Activated CD8-positive, alpha-beta T cell treated with anti-CD3 and anti-CD28 coated beads for 36 hours (primary cell): ENCODE results near the gene RPRD1B. TPM values are rescaled to one million over a fixed set of nuclear protein-coding genes. Genes with fewer than 3 reads are reported as not detected.

Source experiments
- ATAC-seq: fragments of 200-7000 bp; cut with Tn5 transposase; one replicate; pipeline ENCODE4 v1.10.0; 2021; ENCODE audit warnings: mild to moderate bottlenecking, moderate library complexity
- CTCF ChIA-PET: fragments of 350-600 bp; sonication (Branson Sonifier 250); formaldehyde crosslinking; loops from one replicate; lab custom pipeline; 2021; ENCODE audit warnings: antibody characterized with exemption; lab: Charles Lee
- POLR2A ChIA-PET: fragments of 350-600 bp; sonication (Branson Sonifier 250); formaldehyde crosslinking; loops from one replicate; lab custom pipeline; 2021; ENCODE audit warnings: antibody characterized with exemption; lab: Charles Lee
- DNase-seq: peaks from one replicate; pipeline ENCODE4 v3.0.0-alpha.2; 2020
- H3K27ac Mint-ChIP-seq: one replicate; pipeline ENCODE4 v1.8.0; 2021; ENCODE audit warnings: mild to moderate bottlenecking, mixed read lengths
- H3K27me3 Mint-ChIP-seq: one replicate; pipeline ENCODE4 v1.8.0; 2021; ENCODE audit warnings: mixed read lengths
- H3K36me3 Mint-ChIP-seq: one replicate; pipeline ENCODE4 v1.8.0; 2021; ENCODE audit warnings: low read depth, mixed read lengths
- H3K4me1 Mint-ChIP-seq: one replicate; pipeline ENCODE4 v1.8.0; 2021; ENCODE audit warnings: low read depth, mixed read lengths
- H3K4me3 Mint-ChIP-seq: one replicate; pipeline ENCODE4 v1.8.0; 2021; ENCODE audit warnings: mild to moderate bottlenecking, moderate library complexity, mixed read lengths
- H3K9me3 Mint-ChIP-seq: one replicate; pipeline ENCODE4 v1.8.0; 2021; ENCODE audit warnings: mixed read lengths
- intact Hi-C: fragments of 100-400 bp; cut with micrococcal nuclease; formaldehyde crosslinking; loops from one replicate; pipeline ENCODE4 v1.10.0; 2022
- total RNA-seq, 2 experiments: library from RNA; stranded (reverse); gene quantifications; one replicate each; pipeline ENCODE4 v1.2.3, GENCODE V29; 2021
- TF ChIP-seq, protein P1 (sequence below): fragments of 200-600 bp; IDR thresholded peaks from one replicate; pipeline ENCODE4 v1.8.0; 2022; ENCODE audit warnings: antibody characterized with exemption, mild to moderate bottlenecking

RPRD1B gene
- total RNA-seq, 2 experiments from 2014 or later: 29.1 to 29.3 TPM

DNA sequence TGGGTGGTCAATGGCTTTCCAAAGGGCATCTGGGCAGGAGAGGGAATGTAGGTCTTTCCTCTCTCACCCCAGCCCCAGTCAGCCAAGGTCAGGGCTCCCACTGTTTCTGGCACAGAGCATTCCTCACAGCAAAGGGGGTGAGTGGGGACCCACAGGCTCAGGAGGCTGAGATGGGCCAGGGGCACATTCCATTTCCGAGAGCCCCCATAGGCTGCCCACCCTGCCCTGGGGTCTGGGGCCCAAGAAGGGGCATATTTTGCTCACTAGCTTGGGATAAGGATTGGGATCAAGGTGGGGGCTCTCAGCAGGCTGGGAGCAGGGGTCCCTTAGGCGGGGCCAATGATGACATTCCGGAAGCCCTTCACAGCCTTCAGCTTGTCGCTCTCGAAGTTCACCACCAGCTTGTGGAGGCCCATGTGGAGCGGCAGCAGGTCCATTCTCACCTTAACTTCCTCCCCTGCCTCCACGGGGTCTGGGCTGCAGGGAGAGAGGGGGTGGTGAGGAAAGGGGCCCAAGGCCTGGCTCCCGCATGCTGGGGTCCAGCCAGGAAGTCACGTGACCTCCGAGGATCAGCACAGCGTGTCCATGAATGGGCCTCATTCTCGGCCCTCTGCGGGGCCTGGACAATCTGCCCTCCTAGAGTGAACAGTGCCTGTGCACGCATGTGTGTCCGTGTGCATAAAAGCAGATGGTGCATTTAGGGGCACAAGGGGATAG lies 96.5 kb downstream of the RPRD1B start:
- DNase-seq: no peak
- ChIA-PET POLR2A (no interaction called here), CTCF (interaction anchor here (1.0 to 1.3 kb wide), 2 partner anchors 57 to 316 kb away, joined by 3 read pairs; no protein-coding TSS in a partner anchor)
- Mint-ChIP-seq H3K27ac (no peak overlapping the region), H3K27me3 (no peaks in the 10 kb centered on the region), H3K9me3 (no peaks in the 10 kb centered on the region), H3K4me1 (peaks cover 7% of the 10 kb centered on the region), H3K4me3 (no peak overlapping the region), H3K36me3 (no peaks in the 10 kb centered on the region)
- TF ChIP-seq, protein P1, sequence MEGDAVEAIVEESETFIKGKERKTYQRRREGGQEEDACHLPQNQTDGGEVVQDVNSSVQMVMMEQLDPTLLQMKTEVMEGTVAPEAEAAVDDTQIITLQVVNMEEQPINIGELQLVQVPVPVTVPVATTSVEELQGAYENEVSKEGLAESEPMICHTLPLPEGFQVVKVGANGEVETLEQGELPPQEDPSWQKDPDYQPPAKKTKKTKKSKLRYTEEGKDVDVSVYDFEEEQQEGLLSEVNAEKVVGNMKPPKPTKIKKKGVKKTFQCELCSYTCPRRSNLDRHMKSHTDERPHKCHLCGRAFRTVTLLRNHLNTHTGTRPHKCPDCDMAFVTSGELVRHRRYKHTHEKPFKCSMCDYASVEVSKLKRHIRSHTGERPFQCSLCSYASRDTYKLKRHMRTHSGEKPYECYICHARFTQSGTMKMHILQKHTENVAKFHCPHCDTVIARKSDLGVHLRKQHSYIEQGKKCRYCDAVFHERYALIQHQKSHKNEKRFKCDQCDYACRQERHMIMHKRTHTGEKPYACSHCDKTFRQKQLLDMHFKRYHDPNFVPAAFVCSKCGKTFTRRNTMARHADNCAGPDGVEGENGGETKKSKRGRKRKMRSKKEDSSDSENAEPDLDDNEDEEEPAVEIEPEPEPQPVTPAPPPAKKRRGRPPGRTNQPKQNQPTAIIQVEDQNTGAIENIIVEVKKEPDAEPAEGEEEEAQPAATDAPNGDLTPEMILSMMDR: no peak
- no peak for ATAC-seq
- intact Hi-C loops: no loop called here

GRCh38 chr20:38130687-38131587 lies 97.4 kb downstream of the RPRD1B start:
- TF ChIP-seq, protein P1: no peak
- intact Hi-C loops: no loop called here
- Mint-ChIP-seq H3K4me3 (no peak overlapping the region), H3K9me3 (no peaks in the 10 kb centered on the region), H3K36me3 (no peaks in the 10 kb centered on the region), H3K27me3 (no peaks in the 10 kb centered on the region), H3K27ac (no peak overlapping the region), H3K4me1 (peaks cover 7% of the 10 kb centered on the region)
- no peak for DNase-seq
- POLR2A ChIA-PET: no interaction called here
- no peak for ATAC-seq
- CTCF ChIA-PET: interaction anchor here (1.3 kb wide), 1 partner anchor 58 kb away, joined by 3 read pairs; no protein-coding TSS in a partner anchor

DNA sequence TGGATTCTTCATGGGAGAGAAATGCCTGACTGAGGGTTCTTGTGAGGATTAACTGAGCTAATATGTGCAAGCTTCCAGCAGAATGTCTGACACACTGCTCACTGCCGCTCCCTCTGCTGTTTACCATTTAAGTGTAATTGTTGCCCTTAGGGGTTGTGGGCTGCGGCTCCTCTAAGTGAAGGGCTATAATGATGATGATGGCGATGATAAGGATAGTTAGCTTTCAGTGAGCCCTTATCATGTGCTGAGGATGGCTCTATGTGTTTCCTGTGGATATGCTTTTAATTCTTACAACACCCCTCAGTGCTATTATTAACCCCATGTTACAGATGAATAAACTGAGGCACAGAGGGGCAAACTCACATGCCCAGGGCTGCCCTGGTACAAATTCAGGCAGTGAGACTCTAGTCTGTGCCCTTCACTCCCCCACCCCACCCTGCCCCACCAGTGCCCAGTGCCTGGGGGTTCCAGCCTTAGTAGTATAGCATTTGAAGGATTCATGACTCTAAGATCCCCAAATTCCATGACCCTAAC lies 98.1 kb downstream of the RPRD1B start:
- no peaks in the 10 kb centered on the region for H3K9me3 Mint-ChIP-seq
- H3K4me3 Mint-ChIP-seq: no peak overlapping the region
- no peak overlapping the region for H3K27ac Mint-ChIP-seq
- peaks cover 7% of the 10 kb centered on the region for H3K4me1 Mint-ChIP-seq
- H3K27me3 Mint-ChIP-seq: no peaks in the 10 kb centered on the region
- ATAC-seq (no peak), DNase-seq (no peak)
- H3K36me3 Mint-ChIP-seq: no peaks in the 10 kb centered on the region
- POLR2A ChIA-PET: no interaction called here
- TF ChIP-seq, protein P1: no peak
- CTCF ChIA-PET: interaction anchor here (1.3 kb wide), 1 partner anchor 58 kb away, joined by 3 read pairs; no protein-coding TSS in a partner anchor
- intact Hi-C loops: no loop called here

- ChIA-PET CTCF (interaction anchor here (0.7 kb wide), 1 partner anchor 59 kb away, joined by 3 read pairs; no protein-coding TSS in a partner anchor), POLR2A (interaction anchor here (0.6 kb wide), 1 partner anchor 872 kb away, joined by 3 read pairs; no protein-coding TSS in a partner anchor)
- H3K4me3 Mint-ChIP-seq: no peak overlapping the region
- H3K4me1 Mint-ChIP-seq: peaks cover 7% of the 10 kb centered on the region
- DNase-seq (no peak), ATAC-seq (no peak)
- TF ChIP-seq, protein P1: no peak
- H3K9me3 Mint-ChIP-seq: no peaks in the 10 kb centered on the region
- H3K27ac Mint-ChIP-seq: no peak overlapping the region
- no peaks in the 10 kb centered on the region for H3K36me3 Mint-ChIP-seq
- H3K27me3 Mint-ChIP-seq: no peaks in the 10 kb centered on the region
- intact Hi-C loops: no loop called here
Measured at GRCh38 chr20:38132156-38132909, 98.8 kb downstream of the RPRD1B start.
